MM.1S (cell line): Measurements from ENCODE around the gene NPHP1.

Experiments used
- CTCF ChIP-seq: fragments of 300-600 bp; sonication (generic); IDR thresholded peaks from 2 replicates; pipeline ENCODE4 v1.5.1; 2016; ENCODE audit warnings: antibody characterized with exemption, low read length, mixed read lengths
- EZH2phosphoT487 ChIP-seq: fragments of 300-600 bp; sonication (generic); IDR thresholded peaks from 2 replicates; pipeline ENCODE4 v1.6.1; 2018; ENCODE audit warnings: antibody characterized with exemption, low read length

GRCh38 chr2:110121592-110121991 lies 83.2 kb downstream of the NPHP1 start:
- TF ChIP-seq CTCF (no peak), EZH2phosphoT487 (no peak)
